NCI-H2029 treated with DMSO at 0.1 percent for 48 hours (cell line): ENCODE measurements around the gene STK4.

Experiments
- DNase-seq: peaks from one replicate; lab custom pipeline; 2025; lab: John Stamatoyannopoulos, UW

The STK4 gene

DNA sequence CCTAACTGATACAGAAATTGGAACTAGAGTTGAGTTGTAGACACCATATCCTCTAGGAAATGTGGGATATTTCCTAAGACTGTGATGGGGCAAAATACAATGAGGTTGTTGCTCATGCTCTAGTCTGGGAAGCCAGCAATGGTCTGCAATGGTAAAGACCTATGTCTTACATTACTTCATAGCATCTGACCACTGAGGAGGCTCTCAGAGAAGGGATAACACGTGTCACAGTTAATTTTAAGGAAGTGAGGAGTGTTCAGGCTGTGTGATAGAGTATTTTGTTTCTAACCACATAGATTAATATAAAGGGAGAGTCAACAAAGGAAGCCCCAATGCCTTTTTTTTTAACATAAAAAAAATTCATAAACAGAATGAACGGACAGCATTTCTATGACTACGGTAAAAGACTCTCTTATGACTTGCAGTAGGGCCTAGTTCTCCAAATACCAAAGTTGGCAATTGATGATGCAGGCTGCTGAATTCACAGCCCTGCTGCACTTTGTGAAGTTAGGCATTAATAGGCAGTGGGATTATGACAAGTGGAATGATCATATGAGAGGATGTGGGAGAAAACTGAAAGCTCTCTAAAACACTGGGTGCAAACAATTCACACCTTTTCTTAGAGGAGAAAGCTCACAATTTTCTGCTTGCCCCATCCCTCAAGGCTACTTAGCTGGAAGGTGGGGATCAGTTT lies 120.9 kb downstream of the STK4 start:
- DNase-seq = no peak

DNA sequence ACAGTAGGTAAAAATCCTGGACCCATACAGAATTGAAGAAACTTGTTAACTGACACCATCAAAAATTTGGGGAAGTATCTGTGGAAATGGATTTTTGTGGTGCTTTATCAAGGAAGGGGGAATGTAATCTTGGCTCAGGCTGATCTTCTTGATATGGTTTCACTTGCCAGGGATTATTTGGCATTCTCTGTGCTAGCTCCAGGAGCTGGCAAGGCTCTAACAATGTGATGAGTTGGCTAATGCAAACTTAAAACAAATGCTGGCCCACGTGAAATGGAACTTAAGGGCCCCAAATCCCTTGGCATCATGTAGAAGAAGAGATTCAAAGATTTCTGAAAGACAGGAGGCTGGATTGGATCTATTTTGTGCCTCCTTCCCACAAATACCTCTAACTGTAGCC lies 121.5 kb downstream of the STK4 start:
- DNase-seq = no peak

DNA sequence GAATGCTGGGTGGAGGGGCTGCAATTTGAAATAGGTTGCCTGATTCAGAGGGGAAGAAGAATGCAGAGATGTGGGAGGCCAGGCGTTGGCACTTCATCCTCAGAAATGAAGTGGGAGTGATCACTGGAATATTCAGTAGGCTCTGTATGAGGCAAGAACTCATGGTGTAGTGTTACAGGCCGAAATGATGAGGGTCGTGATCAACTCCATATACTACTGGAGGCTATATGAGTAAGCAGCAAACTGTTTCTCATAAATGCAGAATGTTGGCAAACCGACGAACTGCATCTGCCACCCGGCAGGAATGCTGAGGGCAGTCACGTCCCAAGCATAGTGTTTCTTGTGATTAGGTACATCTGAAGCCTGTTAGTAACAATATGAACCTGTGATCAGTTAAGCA lies 121.9 kb downstream of the STK4 start:
- DNase-seq = no peak

DNA sequence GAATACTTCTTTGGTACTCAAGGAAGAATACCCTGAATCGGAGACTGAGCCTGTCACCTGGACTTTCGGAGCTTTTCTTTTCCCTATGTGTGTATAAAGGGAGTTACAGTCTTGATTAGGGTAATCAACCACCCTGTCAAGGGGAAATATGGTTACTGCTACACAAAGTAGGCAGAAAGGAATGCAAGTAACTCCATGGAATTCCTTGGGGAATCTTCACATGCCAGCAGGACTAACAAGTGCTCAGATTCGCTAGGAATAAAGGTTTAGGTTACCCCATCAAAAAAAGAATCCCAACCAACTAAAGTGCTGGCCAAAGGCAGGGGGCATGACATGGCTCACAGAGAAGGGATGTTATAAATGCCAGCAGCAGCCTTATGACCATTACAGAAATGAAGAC lies 124.2 kb downstream of the STK4 start:
- no peak for DNase-seq

DNA sequence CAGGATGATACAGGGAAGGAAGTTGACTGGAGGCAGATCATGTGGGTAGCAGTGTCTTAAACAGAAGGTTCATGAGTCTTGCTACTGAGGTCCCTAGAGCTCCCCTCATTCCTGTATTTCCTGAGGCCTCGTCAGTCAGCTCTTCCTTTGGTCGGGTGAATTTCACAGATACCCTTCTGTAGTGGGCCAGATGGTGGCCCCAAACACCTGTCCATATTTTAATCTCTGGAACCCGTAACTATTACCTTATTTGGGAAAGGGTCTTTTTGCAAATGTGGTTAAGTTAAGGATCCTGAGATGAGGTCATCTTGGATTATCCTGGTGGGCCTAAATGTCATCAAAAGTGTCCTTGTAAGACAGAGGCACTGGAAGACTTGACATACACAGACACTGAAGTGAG lies 125.1 kb downstream of the STK4 start:
- no peak for DNase-seq

DNA sequence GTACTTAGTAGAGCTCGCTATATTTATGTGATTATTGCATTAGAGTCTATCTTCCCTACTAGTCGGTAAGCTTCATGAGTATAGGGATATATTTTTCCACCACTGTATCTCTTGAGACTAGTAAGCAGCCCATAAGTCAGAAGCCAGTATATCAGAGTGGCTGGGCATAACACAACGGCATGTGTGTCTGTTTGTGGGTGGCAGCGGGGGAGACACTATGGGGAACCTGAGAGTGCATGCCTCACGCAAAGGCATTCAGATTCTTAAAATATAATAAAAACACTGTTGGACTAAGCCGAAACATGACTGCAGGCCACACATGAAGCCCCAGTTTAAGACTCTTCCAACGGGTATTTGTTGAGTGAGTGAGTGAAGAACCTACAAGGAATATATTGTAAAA lies 126.6 kb downstream of the STK4 start:
- no peak for DNase-seq

DNA sequence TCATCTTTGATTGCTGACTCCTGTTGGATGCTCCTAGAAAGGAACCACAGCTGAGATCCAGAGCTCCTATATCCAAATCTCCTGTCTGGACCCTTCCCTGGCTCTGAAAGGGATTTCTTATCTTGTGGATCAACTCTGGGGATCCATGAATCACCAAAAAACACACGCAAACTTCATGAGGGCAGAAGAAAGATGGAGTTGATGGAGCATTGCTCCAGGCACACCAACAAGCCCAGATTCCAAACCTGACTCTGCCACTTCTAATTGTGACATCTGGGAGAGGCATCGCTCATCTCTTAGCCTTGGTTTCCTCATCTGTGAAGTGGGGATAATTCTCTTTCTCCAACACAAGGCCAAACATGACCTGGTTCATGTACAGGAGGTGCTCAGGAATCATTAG lies 127.9 kb downstream of the STK4 start:
- DNase-seq = no peak

DNA sequence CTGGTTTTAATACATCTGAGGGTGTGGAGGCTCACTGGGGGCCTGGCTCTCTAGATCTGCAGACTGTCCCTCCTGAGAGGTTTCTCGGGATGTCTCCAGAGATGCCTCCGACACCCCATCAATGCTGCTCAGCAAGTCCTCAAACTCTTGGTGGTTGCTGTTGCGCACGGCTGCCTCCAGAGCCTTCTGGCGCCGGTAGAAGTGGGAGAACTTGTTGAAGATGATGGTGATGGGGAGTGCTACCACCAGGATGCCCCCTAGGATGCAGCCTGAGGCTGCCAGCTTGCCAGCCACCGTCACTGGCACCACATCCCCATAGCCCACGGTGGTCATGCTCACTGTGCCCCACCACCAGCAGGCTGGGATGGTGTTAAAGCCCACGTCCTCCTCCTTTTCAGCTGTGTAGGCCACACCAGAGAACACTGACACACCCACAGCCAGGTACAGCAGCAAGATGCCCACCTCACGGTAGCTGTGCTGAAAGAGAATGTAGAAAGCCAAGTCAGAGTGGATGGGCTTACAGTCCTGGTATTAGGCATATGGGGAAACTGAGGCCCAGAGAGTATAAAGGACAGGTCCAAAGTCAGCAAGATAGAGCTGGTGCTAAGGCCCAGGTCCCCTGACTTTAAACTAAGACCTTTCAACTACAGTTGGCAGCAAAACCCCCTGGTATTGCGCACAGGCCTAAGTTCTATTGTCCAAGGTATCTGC lies 128.7 kb downstream of the STK4 start:
- no peak for DNase-seq

DNA sequence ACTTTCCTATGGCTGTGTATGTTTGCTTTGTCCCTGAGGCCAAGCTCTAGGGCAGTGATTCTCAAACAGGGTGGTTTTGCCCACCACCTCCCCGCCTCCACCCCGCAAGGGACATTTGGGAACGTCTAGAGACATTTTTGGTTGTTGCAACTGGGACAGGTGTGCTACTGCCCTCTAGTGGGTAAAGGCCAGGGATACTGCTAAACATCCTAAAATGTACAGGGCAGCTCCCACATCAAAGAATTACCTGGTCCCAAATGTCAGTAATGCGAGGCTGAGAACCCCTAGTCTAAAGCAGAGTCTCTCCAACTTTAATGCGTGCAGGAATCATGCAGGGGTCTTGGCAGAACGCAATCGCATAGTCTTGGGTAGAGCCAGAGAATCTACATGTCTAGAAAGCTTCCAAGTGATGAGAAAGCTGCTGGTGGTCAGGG lies 129.5 kb downstream of the STK4 start:
- peak; percentile 33 for DNase-seq

DNA sequence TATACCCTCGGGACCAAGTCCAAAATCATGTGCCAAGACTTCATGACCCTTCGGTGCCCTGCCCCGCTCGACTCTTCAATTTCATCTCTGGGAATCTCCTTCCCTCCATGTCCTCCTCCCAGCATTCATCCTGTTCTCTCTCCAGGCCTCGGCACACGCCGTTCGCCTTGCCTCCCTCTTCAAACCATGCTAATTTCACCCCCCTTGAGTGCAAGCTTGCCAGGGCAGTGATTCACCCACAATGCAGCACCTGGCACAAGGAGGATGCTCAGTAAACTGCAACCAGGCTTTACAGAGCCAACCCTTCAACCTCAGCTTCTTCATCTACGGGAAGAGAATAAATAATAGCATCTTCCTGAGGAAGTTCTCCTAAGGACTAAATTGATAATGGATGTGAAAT lies 130.5 kb downstream of the STK4 start:
- no peak for DNase-seq

DNA sequence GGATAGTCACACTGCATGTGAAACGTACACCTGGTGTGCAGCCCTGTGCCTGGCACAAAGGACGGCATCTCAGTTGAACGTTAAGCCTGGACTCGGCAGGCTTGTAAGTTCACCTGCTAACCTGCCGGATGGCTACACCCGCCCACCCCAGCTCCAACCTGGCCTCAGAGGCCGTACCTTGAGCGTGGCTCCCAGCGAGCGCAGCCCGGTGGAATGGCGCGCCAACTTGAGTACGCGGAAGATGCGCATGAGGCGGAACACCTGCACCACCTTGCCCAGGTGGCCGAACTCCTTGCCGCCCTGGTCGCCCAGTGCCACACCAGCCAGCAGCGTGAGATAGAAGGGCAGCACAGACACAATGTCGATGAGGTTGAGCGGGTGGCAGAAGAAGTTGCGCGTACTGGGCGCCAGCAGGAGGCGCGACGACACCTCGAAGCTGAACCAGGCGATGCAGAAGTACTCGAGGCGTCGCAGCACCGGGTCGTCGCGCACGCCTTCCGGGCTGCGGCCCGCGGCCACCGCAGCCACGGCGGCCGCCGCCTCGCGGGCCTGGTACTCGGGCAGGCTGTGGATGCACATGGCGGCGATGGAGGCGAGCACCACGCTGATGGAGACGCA lies 131.3 kb downstream of the STK4 start:
- DNase-seq = no peak

DNA sequence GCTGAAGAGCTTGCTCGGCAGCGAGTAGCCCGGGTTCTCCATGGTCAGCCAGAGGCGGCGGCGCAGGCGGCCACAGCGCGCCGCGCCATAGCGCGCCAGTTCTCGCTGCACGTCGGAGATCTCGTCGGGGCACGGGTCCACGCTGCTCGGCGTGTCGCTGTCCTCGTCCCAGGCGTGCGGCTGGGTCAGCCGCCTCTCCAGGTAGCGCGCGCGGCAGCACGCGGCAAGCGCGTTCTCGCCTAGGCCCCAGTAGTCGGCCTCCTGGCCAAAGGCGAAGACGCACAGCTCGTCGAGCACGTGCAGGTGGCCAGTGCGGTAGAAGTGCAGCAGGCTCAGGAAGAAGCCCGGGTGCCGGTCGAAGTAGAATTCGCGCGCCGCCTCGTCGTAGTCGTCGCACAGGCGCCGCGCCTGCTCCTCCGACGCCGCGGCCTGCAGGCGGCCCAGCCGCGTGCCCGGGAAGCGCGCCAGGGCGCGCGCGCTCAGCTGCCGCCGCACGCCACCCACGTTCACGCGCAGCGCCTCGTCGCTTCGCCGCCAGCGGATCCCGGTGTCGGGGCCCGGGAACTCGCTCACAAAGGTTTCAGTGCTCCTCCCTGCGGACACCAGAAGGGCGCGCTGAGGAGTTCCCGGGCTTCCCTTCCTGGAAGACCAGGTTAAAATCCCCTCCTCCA lies 131.9 kb downstream of the STK4 start:
- no peak for DNase-seq

DNA sequence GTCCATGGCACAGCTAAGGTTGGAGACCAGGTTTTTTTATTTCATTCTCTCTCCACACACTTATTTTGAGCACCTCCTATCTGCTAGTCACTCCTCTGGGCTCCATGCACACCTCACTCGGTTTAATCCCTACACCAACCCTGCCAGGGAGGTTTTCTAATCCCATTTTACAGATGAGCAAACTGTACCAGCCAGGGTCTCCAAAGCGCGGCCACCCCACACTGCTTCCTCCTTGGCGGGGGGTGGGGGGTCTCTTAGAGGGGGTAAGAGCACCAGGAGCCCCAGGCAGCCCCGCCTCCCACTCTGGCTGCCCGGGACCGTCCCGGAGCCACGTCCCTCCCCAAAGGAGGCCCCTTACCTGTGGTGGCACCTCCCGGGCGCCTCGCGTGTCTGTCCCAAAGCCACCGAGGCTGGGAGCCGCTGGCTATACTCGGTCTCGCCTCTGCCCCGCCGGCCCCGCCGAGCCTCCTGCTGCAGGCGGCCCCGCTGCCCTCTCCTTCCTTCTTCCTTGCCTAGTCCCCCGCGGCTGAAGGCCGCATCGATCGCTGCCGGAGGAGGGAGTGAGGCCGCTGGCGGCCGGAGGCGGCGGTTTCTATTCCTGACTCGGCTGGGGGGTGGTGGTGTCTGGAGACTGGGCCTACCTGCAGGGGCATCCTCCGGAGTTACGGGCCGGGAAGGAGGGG lies 134.4 kb downstream of the STK4 start, which contains the start of gene KCNS1:
Gene KCNS1, minus strand, starts transcription at position 565 of the 683 bp plus-strand sequence. CDS start 1,891 bp downstream, outside the sequence.
- no peak for DNase-seq

DNA sequence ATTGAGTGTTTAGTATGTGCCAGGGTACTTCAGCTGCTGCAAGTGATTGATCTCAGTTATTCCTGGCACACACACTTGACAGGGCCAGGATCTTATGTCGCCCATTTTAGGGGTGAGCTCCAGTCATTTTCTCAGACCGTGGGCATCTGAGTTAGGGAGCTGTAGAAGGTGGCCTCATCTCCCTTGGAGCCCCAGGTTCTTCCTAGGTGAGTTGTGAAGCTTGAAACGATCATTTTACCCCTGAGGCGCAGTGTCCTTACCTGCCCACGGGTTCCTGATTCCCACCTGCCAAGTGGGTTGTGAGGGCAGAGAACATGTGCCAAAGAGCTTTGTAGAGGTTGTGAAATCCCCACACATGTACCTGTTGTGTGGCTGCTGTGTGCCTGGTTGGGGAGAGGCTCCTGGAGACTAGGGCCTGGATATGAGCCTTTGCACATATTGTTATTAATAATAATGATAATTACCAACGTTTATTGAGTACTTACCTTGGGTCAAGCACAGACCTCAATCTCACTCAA lies 135.1 kb downstream of the STK4 start:
- DNase-seq = no peak

DNA sequence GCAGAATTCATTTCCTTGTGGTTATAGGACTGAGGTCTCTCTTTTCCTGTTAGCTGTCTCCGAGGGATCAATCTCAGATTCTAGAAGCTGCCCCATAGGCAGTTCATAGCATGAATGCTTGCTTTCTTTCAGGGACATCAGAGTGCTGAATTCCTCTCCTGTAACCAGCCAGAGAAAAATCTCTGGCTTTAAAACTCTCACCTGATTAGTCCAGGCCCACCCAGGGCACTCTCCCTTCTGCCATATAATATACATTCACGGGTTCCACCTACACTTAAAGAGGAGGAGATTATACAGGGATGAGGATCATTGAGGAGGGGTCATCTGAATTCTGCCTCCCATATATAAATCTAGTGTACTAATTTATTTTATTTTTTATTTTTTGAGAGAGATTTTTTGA lies 136.8 kb downstream of the STK4 start:
- no peak for DNase-seq

DNA sequence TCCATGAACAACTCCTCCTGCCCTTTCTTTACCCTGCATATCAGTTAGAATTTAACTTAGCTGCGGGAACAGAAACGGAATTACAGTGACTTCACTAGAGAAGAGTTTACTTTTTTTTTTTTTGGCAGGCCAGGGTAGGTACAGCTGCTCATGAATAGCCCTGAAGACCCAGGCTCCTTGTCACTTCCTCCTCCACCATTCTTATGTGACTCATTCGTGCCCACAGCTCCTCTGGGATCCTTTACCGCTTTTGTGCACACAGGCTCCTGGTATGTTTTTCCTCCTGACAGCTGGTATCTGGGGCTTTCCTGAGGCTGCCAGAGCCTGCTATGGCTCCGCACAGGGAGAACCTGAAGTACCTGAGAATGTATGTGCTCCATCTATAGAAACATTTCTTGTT lies 138.5 kb downstream of the STK4 start:
- no peak for DNase-seq

DNA sequence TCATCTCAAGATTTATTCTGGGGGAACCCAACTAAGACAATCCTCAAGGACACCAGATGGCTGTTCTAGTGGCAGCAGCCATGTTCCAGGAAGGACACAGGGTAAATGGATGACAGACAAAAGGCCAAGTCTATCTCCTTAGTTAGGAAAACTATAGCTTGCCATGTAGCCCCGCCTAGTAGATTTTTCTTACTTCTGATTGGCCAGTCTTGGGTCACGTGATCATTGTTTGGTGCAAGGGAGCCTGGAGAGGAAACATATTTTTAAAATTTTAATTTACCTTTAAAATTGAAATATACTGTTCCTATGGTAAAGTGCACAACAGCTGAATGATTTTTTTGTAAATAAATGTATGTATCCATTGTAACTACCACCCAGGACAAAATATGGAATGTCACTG lies 139.0 kb downstream of the STK4 start:
- DNase-seq = no peak

DNA sequence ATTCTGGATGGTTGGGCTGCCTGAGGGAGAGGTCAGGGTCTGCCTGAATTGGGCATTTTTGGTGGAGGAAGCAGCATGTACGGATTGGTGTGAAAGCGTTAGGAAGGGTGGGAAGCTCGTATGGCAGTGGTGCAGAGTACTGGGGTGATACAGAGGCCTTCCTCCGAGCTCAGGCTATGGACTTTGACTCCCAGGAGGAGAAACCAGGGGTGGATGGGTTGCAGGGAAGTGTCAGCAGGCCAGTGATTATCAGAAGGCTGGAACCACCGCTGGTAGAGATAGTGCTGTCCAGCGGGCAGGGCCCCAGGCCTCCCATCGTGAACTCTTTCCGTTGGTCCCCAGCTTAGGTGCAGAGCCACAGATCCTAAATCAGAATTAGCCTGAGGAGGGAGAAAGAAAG lies 143.3 kb downstream of the STK4 start:
- DNase-seq = no peak

DNA sequence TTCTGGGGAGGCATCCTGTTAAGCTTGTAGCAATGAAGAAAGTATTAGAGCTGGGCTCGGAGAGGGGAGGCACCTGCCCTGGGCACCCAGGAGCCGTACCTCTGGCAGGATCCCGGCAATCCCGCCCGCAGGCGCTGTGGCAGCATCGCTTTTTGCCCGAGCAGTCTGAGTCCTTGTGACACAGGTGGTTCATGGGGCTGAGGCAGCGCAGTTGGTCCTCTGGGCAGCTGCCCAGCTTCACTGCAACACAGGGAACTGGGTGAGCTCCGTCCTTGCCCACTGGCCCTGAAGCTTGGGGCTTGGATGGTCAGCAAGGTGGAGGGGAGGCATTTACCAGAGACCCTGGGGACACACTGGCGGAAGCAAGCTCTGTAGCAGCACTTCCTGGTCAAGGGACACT lies 144.0 kb downstream of the STK4 start:
- no peak for DNase-seq

DNA sequence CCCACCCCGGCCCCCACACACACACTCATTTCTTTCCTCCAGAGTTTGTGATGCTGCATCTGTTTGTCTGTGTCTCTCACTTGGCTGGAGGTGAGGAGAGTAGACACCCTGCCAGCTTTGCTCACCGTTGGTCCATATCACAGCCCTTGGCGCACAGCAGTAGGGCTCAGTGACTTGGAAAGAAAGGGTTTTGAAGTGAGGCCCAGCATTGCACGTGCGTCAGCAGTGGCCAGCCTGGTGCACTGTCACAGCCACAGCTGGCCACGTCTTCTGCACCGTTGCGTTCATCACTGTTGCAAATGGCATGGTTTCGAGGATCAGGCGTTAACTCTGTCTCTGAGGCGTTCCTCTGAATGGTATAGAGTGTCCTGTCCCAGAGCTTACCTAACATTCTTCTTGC lies 145.0 kb downstream of the STK4 start:
- DNase-seq = no peak

DNA sequence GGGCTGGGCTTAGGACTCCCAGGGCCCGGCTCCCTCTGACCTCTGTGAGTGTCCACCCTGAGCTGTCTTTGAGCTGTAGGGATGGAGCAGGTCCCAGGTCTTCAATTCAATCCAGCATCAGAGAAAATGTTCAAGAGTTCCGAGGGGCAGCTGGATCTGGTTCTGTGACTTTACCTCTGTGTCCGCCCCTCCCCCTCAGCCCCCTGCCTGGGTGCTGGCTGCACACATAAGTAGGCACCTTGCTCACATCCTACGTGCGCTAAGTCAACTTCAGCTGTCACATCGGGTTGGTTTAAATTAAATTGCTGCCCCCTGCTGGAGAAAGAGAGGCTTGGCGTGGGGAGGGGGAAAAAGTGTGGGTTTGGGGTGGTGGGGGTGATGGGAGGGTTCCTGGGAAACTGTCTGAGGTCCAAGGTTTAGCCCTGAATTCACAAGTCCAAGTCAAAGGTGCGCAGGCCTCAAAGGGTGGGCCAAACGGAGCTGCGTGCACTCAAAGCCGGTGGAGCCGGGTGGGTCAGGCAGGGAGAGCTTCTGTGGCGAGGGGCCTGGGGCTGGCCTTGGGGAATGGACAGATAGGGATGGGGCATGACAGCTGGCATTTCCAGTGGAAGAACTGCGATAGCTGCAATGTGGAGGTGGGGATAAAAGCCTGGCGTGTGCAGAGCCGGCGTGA lies 145.6 kb downstream of the STK4 start:
- no peak for DNase-seq
